GM18907 (cell line): ENCODE measurements around the gene GRM5.

ENCODE experiments used
- ATAC-seq: cut with Tn5 transposase; IDR thresholded peaks from one replicate; pipeline ENCODE4 v1.9.1; 2021; ENCODE audit warnings: mild to moderate bottlenecking, moderate library complexity; ENCODE audit not compliant: unreplicated experiment

Gene GRM5

GRCh38 chr11:88623531-88623930 is 442.3 kb downstream of the GRM5 start:
- no peak for ATAC-seq

DNA sequence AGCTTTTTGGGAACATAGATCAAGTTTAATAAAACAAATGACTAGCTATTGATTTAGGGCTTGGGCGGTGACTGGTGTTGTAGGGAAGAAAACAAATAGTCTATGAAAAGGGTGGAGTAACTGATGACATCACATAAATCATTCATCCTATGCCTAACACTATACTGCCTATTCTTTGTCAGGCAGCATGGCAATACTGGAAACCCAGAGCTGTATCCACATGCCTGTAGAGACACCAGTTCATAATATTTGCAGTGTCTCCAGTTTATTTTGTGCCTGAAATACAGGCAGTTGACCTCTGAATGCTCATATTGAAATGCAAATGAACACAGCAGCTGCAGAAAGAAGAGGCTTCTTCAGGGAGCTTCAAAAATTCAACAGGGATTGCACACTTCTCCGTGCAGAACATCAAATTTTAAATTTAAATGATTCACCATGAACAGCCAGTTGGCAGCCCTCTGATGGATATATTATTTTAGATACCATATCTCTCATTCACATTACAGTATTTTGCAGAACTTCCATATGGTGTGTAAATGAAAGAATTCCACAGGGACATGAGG is 445.1 kb downstream of the GRM5 start:
- no peak for ATAC-seq

- no peak for ATAC-seq
Observed at GRCh38 chr11:88619656-88620385, 446.0 kb downstream of the GRM5 start.

DNA sequence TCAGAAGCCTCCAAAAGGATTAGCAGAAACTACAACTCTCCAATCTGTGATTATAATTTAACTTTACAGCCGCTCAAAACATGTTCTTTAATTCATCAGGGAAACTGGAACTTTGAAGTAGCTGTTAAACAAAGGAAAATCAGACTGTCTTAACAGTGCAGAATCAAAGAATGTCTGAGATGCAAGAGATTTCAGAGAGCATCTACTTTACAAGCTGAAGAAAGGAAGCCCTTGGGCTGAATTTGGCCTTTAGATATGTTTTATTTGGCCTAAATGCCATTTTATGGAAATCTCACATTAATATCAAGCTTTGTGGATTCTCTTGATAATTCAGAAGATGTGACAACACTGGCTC is 446.7 kb downstream of the GRM5 start:
- no peak for ATAC-seq

- ATAC-seq, result no peak
Observed at GRCh38 chr11:88618327-88619070, 447.3 kb downstream of the GRM5 start.

- ATAC-seq, result no peak
Observed at GRCh38 chr11:88617226-88617625, 448.6 kb downstream of the GRM5 start.

DNA sequence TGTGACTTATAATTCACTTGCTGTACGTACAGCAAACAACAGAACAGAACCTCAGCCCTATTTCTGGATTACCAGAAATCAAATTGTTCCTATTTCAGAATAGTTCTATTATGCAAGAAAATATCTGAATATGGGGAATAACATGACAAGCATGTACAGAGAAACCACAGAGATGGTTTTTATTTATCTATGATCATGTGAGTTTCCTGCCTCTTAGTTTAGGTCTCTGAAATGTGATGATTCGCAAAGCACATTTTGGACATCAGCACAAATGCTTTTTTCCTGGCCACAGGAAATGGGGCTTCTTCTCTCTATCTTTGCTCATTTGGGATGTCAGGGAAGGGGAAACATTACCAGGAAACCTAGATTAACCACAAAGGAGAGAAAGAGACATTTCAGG is 461.5 kb downstream of the GRM5 start:
- no peak for ATAC-seq

DNA sequence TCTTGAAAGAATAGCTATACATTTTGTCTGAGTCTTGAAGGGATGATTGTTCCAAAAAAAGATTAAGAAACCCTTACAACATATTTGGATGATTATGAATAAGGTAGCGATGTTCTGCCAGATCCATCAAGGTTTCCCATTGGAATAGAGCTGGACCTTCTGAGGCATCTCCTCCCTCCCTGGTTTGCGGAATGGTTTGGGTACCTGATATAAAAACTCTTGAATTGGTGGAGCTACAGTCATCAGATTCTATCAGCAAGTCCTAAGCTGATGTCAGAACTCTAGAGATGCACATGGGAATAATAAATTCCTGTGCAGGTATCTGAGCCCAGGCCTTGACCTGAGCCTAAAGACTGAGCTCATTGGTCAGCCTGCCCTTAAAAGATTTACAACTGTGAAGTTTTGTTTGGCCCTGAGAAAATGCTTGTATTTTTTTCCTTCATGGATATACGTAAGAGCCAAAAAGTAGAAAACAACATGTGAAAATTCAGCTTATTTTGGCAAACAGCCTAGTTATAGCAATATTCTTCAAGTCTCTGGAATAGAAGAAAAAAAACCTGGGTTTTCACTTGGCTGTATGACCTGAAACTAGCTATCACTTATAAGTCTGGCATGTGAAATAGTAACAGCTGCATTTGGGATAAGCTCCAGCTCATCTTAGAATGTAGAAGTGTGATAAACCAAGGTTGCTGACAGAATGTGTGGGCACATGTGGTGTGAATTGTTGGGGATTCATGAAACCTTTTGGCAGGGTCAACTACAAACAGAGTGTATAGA is 462.5 kb downstream of the GRM5 start:
- ATAC-seq, result no peak

DNA sequence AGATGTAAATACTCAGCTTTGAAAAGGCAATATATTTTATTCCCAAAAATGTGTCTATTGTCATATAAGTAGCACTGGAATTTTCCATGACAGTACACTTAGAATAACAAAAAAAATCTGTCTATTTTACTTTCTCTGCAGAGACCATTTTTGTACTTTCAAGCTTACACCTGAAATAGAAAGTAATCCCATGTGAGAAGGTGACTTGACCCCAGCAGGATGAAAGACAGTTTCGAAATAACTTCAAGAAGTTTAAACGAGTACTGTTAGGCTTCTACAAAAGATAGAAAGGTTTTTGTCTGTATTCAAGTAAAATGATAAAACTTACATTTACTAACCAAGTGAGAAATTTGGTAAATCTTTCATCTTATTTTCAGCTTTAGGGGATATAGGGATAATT is 468.4 kb downstream of the GRM5 start:
- no peak for ATAC-seq

- ATAC-seq, result no peak
Observed at GRCh38 chr11:88596786-88597185, 469.0 kb downstream of the GRM5 start.

DNA sequence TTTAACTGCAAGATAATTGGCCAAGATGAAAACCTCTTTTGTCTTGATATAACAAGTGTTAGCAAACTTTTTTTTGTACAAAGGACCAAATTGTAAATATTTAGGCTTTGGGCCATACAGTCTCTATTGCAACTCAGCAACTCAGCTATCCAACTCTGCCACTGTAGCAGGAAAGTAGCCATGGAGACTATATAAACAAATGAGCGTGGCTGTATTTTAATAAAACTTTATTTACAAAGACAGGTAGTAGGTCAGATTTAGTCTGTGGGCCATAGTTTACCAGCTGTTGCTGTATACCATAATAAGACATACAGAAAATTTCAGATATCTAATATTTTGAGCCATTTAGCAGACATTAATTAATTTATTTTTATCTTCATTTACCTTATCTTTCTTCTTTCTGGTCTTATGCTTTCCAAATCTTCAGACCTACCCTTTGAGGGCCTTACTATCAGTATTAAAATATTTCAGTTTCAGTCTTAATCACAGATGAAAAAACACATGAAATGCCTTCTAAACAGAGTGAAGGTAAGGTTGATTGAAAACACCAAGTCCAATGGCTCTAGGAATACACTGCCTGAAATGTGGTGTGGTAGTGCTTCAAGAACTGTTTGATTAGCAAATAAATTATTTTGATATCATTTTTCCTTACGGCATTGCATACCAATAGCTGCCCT is 471.4 kb downstream of the GRM5 start:
- ATAC-seq, result no peak

DNA sequence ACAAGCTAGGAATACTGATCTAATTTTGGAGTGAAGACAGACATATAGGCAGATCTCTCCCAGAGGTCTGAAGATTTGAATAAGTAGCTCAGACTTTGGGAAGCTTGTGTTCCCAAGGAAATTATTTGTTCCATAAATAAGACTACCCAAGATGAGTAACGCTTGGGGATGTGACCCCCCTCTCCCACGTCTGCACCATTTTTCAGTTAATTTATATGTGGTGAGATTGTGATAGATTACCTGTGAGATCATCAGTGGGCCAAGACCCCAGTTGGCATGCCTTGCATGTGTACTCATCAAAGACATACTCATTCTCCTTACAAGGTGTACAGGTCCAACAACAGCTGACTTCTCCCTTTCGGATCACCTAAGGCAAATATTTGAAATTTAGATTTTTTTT is 475.4 kb downstream of the GRM5 start:
- ATAC-seq, result no peak

DNA sequence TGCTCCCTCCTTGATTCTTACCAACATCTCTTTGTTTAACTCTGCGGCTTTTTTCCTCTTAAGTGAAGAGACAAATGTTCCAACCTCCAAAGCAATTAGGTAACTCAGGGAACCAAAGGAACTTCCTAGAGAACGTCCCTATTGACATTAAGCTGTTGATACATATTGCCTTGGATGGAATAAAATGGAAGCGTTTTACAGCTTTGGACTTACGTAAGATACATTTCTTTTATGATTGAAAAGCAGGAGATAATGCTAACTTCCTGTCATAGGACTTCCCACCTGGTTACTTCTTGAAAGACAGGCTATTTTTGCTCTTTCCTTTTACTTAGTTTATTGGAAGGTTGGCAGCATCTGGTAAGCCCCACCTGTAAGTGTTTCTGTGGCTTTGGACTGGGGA is 482.5 kb downstream of the GRM5 start:
- no peak for ATAC-seq

DNA sequence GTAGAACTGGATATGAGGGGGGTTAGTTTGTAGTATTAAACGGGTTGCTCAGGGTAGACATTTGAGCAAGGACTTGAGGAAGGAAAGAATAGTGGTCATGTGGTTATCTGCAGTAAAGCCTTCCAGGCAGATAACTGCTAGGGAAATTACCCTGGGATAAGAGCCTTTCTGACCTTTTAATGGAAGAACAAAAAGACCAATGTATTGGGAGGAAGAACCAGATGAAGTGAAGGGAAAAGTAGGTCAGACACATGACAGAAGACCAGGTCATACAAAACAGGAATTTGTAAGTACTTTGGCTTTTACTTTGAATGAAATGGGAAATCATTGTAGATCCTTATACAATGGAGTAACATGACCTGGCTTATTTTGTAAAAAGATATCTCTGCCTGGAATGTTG is 486.3 kb downstream of the GRM5 start:
- ATAC-seq, result no peak

DNA sequence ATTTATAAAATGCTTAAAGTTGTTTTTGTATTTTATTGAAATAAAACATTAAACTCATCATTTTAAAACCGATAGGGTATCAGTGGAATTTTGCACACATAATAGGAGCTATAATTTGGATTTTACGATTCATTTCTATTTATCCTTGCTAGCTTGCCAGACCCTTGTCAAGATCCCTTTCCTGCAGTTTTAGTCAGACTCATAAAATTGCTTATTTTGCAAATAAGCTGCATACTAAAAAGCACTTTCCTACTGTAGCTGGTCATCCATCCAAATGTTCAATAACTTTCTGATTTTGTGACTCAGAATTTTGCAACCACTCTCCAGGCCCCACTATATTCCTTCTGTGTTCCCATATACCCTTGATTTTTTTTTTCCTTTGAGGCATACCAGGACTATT is 489.0 kb downstream of the GRM5 start:
- ATAC-seq, result no peak

- ATAC-seq, result no peak
Observed at GRCh38 chr11:88575916-88576315, 489.9 kb downstream of the GRM5 start.

DNA sequence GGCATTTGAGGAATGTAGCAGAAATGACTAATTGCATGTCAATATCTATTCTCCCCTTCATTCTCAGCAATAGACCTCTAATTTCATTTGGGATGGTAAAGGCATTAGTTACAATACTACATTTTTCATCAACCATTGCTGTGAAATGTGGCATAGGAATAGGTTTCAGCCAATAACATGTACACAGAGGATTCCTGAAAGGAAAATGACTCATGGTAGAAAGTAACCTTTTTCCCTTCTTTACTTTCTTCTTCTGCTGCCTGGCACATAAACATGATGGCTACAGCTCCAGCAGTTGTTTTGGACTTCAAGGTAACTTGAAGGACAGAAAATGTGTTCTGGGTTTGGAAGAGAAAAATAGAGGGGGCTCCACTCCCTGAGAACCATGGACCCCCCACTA is 496.4 kb downstream of the GRM5 start:
- ATAC-seq, result no peak

DNA sequence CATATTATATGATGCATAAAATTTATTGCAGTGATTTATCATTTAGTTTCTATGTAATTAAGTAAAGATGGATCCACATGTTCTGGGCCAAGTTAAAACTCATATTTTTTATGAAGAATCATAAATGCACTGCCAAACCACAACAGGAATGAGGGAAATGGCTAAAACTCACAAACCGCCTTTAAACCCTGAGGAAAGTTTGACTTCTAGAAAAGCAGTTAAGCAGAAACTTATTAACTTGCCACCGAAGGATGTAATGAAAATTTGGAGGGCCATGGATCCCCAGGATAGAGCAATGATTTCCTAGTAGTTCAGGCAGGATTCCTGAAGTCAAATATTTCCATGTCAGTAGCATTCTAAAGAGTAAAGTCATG is 510.0 kb downstream of the GRM5 start:
- ATAC-seq, result no peak

DNA sequence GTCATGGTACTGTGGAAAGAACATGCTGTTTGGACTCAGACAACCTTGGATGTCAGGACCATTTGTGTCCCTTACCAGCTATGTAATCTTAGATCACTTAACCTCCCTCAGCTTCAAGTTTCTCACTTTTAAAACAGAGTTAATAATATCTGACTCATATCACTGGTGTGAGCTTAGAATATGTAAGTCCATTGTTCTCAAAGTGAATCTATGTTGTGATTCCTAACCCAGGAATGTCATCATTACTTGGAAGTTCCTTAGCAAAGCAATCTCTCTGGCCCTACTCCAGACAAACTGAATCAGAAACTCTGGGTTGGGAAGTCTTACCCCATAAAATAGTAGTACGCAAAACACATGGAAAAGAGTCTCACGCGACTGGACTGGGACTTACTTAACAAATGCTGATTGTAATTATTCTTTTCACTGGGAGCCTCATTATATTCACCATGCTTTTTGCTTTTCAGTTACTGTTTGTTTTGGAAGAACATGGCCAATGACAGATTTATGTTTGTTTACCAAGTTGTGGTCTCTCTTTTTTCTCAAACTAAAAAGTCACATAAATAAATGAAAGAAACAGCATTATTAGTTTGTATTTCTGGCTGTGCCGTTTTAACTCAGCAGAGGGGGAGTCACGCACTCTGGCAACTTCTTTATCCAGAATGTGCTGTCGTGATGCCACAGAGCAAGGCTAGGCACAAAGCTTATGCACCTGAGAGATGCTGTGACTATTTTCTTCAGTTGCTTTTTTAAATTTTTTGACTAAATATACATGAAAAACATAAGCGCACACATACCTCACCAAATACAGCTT is 510.6 kb downstream of the GRM5 start:
- ATAC-seq, result no peak

DNA sequence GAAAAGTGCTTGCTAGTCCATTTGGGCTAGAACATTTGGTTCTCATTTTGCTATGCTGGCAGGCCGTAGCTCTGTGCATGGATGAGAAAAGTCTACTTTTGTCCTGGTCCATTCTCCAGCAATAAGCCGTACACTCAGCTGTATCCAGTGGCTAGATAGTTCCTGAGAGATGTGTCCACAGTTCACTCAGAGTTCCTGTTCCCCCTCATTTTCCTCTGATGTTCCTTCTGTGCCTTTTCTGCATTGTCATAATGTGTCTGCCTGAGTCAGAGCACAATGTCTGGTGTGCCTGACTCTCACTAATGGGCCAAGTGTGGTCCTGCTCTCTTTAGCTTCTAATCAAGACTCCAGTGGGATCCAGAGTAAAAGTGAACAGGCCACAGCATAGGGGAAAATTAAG is 512.6 kb downstream of the GRM5 start:
- no peak for ATAC-seq
